NCI-H2081 (cell line): ENCODE data around the gene KAT6B.
"Not testable (repeated sequence)": the region's sequence is repeated elsewhere in the genome, so short reads cannot be mapped to it uniquely, and the experiment has no call there.

Experiments
- DNase-seq, 2 experiments: peaks; one replicate each; lab custom pipeline; 2025; lab: John Stamatoyannopoulos, UW

The KAT6B gene

DNA sequence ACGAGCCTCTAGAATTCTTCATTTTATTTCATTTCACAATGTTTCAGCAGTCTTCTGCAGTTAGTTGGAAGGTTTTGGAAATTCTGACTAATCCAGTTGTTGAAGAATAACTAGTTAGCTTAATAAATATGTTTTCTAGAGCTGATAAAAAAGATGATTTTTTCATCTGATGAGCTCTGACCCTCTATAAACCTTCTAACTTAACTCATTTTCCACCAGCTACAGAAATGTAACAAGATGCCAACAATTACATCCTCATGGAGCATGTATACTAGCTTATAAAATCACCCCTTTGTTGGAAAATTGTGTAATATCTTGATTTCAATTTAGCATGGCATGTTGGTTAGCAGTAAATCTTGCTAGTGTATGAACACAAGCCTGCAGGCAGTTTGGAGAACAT lies 33.1 kb downstream of the KAT6B start:
- no peak for DNase-seq

DNA sequence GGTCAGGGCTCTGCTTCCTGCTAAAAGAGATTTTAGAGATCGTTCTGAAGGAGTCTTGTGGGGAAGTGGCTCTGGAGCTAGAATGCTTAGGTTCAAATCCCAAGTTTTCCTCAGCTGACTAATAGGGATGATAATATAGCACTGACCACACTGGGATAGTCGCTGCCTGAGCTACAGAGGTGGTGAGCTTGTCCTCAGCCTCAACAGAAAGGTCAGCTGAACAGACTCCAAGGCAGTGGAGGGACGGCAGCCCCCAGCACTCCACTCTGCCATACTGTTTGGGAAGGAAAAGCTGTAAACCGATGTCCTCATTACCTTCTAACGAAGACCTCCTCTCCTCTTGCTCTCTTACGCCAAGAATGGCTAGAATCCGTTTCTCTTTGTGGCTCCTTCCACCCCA lies 36.2 kb downstream of the KAT6B start:
- no peak for DNase-seq

GRCh38 chr10:74863551-74863950 lies 37.2 kb downstream of the KAT6B start:
- no peak for DNase-seq

- no peak for DNase-seq
Measured at GRCh38 chr10:74867351-74867750, 41.0 kb downstream of the KAT6B start.

DNA sequence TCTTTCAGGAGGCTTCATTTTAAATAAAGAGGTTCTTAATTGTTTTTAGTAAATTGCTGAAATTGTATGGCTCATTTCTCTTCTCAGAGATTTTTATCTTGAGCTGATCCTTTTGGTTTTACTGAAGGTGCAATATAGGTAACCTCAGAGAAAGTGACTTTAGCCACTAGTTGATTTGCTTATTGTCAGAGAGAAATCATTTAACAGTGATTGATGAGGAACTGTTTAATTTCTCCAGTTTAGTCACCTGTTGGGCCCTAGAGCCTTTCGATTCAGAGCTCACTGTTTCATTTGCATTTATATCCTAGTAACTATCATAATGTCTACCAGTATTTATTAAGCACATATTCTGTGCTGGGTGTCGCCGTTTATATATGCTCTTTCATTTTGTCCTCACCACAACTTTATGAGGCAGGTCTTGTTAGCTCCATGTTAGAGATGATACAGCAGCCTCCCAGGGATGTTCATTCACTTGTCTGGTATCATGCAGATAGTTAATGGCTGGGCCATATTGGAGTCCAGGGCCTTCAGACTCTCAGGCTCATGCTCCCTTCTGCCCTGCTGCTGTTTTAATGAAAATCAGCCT lies 42.1 kb downstream of the KAT6B start:
- DNase-seq, result no peak

- no peak for DNase-seq
Measured at GRCh38 chr10:74869635-74870034, 43.2 kb downstream of the KAT6B start.

GRCh38 chr10:74870191-74870590 lies 43.8 kb downstream of the KAT6B start:
- no peak for DNase-seq

- no peak for DNase-seq
Measured at GRCh38 chr10:74871595-74872382, 45.4 kb downstream of the KAT6B start.

- no peak for DNase-seq
Measured at GRCh38 chr10:74873803-74874454, 47.5 kb downstream of the KAT6B start.

DNA sequence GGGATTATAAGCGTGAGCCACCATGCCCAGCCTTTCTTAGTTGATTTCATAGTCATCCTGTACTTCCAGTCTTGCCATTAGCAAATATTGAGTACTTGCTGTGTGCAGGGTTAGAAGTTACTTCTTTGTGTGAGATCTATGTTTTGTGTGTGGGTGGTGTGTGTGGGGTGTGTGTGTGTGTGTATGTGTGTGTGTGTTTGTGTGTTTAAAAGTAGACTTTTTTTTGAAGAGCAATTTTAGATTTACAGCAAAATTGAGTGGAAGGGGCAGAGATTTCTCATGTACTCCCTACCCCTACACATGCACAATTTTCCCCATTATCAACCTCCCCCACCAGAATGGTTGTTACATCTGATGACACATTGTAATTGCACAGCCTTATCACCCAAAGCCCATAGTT lies 48.2 kb downstream of the KAT6B start:
- DNase-seq, result no peak

- DNase-seq, result no peak
Measured at GRCh38 chr10:74875068-74875467, 48.7 kb downstream of the KAT6B start.

GRCh38 chr10:74875966-74876365 lies 49.6 kb downstream of the KAT6B start:
- DNase-seq, result peak in 1 of 2 experiments; percentile 48

- not testable (repeated sequence) for DNase-seq
Measured at GRCh38 chr10:74877054-74877453, 50.7 kb downstream of the KAT6B start.

DNA sequence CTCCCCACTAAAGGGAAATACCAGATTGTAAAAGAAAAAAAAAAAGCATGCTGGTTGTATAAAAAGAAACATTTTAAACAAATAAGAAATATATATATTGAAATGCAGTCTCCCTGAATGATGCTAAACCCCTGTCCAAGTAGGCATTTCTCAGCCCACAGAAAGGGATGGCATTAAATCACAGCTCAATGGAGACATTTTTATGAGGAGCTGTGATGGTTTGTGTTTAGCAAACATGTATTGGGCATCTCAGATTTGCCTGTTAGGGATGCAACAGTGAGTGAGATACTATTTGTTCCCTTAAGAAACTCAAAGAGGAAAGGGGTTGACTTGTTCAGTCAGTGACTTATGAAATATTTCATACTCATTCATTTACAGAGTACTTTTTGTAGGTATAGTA lies 51.5 kb downstream of the KAT6B start:
- DNase-seq, result no peak

DNA sequence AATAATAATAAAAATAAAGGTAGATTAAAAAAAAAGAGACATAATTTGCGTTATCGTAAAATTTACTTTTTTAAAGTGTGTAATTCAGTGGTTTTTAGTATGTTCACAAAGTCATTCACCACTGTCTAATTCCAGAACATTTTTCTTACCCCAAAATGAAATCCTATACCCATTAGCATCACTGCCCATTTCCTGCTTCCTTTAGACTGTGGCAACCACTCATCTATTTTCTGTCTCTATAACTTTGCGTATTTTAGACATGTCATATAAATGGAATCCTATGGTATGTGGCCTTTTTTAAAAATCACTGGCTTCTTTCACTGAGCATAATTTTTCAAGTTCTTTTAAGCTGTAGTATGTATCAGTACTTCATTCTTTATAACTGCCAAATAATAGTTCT lies 53.6 kb downstream of the KAT6B start:
- DNase-seq, result no peak

DNA sequence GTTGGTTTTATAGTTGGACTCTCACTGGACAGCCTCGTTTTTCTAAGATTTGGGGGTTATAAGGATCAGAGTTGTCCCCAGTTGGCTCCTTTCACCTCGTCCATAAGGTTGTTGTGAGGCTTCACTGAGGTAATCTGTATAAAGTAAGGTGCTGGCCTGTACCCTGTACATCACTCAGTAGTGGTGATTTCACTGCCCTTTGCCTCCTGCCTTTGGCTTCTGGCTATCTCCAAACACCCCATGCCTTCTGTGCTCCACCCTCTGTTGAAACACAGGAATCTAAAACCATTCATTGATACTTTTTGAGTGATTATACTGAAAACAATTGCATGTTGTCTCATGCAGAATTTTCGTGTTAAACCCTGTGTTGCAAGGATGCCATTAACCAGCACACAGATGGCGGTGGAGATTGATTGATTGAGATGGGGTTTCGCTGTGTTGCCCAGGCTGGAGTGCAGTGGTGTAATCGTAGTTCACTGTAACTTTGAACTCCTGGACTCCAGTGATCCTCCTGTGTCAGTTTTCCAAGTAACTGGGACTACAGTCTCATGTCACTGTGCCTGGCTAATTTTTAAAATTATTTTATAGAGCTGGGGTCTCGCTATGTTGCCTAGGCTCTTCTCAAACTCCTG lies 55.0 kb downstream of the KAT6B start:
- DNase-seq, result no peak

DNA sequence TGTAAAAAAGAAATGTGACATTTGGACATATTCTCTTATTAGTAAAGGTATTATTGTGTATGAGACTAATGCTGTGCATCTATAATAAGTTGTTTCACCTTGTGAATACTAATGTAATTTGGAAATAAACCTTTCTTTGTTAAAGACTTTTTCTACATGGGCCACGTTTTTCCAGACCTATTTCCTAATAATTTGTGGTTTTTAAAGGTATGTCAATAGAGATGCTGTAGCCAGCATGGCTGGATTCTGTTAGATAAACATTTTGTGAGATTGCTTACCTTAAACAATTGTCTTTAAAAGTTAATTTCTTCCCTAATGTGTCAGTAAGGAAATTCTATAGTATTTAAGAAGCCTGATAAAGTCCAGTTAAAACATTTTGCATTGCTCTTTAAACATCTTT lies 56.0 kb downstream of the KAT6B start:
- DNase-seq, result no peak

- no peak for DNase-seq
Measured at GRCh38 chr10:74882831-74883230, 56.4 kb downstream of the KAT6B start.

DNA sequence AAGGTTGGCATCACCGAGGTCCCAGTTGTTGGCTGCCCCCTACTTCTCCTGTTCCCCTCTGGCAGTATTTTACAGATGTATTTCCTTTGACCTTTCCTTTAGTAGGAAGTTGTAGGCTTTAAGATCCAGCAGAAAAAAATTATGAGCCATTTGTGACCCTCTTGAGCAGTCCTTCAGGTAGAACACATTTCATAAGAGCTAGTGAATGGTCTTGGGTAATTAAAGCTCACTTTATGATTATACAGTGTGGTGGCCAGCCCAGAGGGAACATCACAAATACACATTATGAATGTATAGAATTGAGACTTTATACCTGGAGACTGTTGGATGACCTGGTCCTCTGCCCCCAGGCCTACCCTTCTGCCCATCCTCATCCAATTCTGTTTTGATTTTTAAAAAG lies 57.0 kb downstream of the KAT6B start:
- no peak for DNase-seq

DNA sequence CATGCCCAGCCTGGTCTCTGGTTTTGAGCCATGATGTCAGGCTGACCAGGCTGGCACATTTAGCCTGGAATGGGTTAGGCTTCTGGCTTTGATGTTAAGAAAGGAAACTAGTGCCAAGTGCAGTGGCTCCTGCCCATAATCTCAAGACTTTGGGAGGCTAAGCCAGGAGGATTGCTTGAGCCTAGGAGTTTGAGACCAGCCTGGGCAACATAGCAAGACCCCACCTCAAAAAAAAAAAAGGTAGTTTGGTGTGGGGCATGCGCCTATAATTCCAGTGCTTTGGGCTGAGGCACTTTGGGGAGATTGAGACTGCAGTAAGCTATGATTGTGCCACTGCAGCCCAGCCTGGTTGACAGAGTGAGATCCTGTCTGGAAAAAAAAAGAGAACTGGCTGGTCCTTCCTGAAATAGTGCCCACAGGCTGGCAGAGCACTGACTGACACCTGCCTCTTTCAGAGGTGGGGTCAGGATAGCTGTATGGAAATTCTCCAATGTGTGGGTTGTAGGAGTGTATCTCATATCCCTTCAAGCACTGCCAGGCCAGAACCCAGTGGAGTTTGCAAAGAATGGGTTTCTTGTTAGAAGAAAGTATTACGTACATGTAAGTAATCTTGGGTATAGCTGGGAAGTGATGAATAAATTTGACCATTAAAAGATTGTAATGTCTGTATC lies 61.3 kb downstream of the KAT6B start:
- DNase-seq, result no peak

GRCh38 chr10:74888962-74889661 lies 62.7 kb downstream of the KAT6B start:
- no peak for DNase-seq

DNA sequence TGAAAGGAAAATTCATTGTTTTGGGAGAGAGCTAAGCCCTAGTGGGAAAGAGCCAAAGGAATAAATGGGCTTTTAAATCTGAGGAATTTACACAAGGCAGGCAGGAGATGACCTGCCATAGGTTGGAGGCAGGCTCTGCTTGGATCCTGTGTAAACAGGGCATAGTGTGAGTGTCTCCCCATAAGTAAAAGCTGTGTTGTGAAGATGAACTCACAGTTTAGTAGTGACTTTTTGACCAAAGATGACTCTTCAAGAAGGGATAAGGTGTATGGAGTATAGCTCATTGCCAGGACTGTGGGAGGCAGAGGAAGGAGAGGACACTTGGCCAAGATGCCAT lies 63.2 kb downstream of the KAT6B start:
- DNase-seq, result no peak
